ENCODE results near the gene FAM13A. TPM values are rescaled to one million over a fixed set of nuclear protein-coding genes. Genes with fewer than 3 reads are reported as not detected.

FAM13A gene
- total RNA-seq, 1 donor from 2014 or later = 33.4 TPM

DNA sequence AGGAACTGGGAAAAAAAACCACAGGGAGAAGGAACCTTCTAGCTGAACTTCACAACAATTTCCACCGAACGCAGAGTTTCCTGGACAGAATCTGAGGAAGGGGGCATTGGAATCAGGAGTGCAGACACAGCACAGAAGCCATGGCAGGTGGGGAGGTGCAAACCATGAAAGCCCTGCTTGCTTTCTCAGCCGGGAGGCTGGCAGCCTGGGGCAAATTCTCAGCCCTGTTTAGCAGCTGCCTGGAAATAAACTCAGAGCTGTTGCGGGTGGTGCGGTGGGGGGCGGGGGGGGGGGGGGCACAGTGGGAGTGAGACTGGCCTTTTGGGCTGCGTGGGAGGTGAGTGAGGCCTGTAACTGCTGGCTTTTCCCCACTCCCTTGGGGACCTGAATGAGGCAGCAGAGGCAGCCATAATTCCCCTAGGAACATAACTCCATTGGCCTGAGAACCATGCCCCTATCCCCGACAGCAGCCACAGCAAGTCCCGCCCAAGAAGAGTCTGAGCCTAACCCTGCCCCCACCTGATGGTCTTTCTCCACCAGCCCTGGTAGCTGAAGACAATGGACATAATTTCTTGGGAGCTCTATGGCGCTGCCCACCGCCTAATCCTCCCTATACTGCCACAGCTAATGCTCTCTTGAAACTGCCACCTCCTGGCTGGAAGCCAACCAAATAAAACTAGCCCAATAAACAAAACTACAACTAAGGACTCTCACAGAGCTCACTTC is 176.3 kb downstream of the FAM13A start:
- Histone ChIP-seq H3K27me3 (no peaks in the 10 kb centered on the region), H3K36me3 (no peaks in the 10 kb centered on the region), H3K4me1 (no peaks in the 10 kb centered on the region), H3K9me3 (no peaks in the 10 kb centered on the region), H3K27ac (no peak overlapping the region), H3K4me3 (no peak overlapping the region)
- intact Hi-C loops (cut with DNase I) = no loop called here
- ATAC-seq = no peak
- no peak for DNase-seq
- TF ChIP-seq, protein P1, sequence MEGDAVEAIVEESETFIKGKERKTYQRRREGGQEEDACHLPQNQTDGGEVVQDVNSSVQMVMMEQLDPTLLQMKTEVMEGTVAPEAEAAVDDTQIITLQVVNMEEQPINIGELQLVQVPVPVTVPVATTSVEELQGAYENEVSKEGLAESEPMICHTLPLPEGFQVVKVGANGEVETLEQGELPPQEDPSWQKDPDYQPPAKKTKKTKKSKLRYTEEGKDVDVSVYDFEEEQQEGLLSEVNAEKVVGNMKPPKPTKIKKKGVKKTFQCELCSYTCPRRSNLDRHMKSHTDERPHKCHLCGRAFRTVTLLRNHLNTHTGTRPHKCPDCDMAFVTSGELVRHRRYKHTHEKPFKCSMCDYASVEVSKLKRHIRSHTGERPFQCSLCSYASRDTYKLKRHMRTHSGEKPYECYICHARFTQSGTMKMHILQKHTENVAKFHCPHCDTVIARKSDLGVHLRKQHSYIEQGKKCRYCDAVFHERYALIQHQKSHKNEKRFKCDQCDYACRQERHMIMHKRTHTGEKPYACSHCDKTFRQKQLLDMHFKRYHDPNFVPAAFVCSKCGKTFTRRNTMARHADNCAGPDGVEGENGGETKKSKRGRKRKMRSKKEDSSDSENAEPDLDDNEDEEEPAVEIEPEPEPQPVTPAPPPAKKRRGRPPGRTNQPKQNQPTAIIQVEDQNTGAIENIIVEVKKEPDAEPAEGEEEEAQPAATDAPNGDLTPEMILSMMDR (IDR thresholded peaks at IDR 0.05) = no peak

DNA sequence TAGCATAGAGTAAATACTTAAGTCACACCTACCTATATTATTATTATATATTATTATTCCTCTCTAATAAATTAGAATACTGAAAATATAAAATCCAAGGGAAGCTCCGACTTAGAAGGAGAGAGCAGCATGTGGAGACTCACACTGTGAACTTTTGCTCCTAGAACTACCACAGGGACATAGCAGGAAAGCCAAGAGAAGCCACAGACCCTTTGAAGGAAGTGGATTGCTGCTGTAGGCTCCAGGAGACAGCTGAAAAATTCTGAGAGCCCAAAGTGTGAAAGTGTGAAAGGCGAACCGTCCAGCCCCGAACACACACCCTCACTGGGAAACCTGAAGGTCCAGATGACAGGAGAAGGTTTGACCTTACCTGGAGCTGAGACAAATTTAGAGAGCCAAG is 177.0 kb downstream of the FAM13A start:
- no peak overlapping the region for H3K27ac ChIP-seq
- no peak for ATAC-seq
- no peaks in the 10 kb centered on the region for H3K27me3 ChIP-seq
- TF ChIP-seq, protein P1 (IDR thresholded peaks at IDR 0.05) = no peak
- H3K36me3 ChIP-seq = no peaks in the 10 kb centered on the region
- no peaks in the 10 kb centered on the region for H3K9me3 ChIP-seq
- DNase-seq = no peak
- intact Hi-C loops (cut with DNase I) = no loop called here
- H3K4me1 ChIP-seq = no peaks in the 10 kb centered on the region
- H3K4me3 ChIP-seq = no peak overlapping the region

DNA sequence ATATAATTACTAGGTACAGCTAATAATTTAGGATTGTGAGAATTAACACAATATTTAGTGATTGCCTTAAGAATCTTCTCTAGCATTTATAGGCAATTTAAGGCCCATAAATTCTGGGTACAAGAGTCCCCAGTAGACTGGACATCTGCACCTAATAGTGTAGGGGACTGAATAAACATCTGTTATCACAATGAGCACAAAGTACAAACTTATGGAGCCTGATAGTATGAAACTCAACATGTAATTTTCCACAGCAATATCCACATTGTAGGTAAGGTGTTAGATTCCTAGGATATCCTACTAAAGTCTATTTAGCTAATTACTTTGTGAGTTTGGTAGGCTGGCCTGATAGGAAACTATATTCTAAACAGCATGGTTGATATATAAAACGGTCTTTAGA is 178.3 kb downstream of the FAM13A start:
- no peaks in the 10 kb centered on the region for H3K9me3 ChIP-seq
- no peak overlapping the region for H3K4me3 ChIP-seq
- TF ChIP-seq, protein P1 (IDR thresholded peaks at IDR 0.05) = no peak
- intact Hi-C loops (cut with DNase I) = no loop called here
- ATAC-seq = no peak
- no peak for DNase-seq
- no peaks in the 10 kb centered on the region for H3K36me3 ChIP-seq
- H3K4me1 ChIP-seq = no peaks in the 10 kb centered on the region
- H3K27me3 ChIP-seq = no peaks in the 10 kb centered on the region
- H3K27ac ChIP-seq = no peak overlapping the region

DNA sequence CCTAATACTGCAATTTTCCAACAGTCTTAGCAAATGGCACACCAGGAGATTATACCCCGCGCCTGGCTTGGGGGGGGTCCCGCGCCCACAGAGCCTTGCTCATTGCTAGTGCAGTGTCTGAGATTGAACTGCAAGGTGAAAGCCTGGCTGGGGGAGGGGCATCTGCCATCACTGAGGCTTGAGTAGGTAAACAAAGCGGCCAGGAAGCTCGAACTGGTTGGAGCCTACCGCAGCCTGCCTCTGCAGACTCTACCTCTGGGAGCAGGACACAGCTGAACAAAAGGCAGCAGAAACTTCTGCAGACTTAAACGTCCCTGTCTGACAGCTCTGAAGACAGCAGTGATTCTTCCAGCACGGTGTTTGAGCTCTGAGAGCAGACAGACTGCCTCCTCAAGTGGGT is 186.6 kb downstream of the FAM13A start:
- TF ChIP-seq, protein P1 (IDR thresholded peaks at IDR 0.05) = no peak
- Histone ChIP-seq H3K4me1 (no peaks in the 10 kb centered on the region), H3K27ac (no peak overlapping the region), H3K36me3 (no peaks in the 10 kb centered on the region), H3K9me3 (no peaks in the 10 kb centered on the region), H3K4me3 (no peak overlapping the region), H3K27me3 (no peaks in the 10 kb centered on the region)
- no peak for ATAC-seq
- intact Hi-C loops (cut with DNase I) = no loop called here
- no peak for DNase-seq

DNA sequence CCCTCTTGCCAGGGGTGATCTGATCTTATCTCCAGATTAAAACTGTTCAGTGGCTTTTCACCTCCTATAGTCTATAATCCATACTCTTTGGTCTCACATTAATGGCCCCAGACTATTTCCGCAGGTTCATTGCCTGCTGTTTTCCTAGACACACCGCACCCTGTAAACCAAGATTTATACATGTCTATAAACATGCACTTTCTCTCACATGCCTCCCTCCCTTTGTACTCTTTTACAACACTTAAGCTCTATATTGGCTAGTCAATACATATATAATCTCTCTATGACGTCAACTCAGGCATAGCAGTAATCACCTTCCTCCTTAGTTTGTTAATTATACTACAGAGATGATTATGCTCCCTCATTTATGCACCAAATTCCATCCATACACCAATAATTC is 188.5 kb downstream of the FAM13A start:
- ATAC-seq (no peak), DNase-seq (no peak)
- Histone ChIP-seq H3K36me3 (no peaks in the 10 kb centered on the region), H3K27ac (no peak overlapping the region), H3K4me1 (no peaks in the 10 kb centered on the region), H3K27me3 (no peaks in the 10 kb centered on the region), H3K9me3 (no peaks in the 10 kb centered on the region), H3K4me3 (no peak overlapping the region)
- TF ChIP-seq, protein P1 (IDR thresholded peaks at IDR 0.05) = no peak
- intact Hi-C loops (cut with DNase I) = no loop called here

Data from upper lobe of right lung (tissue), 1 donor.